ENCODE results near the gene GALNT2. TPM values are rescaled to one million over a fixed set of nuclear protein-coding genes. Genes with fewer than 3 reads are reported as not detected.

The GALNT2 gene
- total and polyA plus RNA-seq, 4 donors = 47.5 to 182 (median 114) TPM

- TF ChIP-seq EGR1 (IDR thresholded peaks at IDR 0.05; ENCODE audit: low read depth in 2 of 2) = peak in 1 of 2 donors; percentile 44
- peak; percentile 44 for TF ChIP-seq SP1 (IDR thresholded peaks at IDR 0.05)
- TF ChIP-seq NR2F2 (IDR thresholded peaks at IDR 0.05) = peak; percentile 51
- no peak for TF ChIP-seq CTCF (IDR thresholded peaks at IDR 0.05; ENCODE audit: low read depth, low read length, missing input control)
- TF ChIP-seq JUND (IDR thresholded peaks at IDR 0.05) = peak; percentile 42 to 48
- TF ChIP-seq, protein P1, sequence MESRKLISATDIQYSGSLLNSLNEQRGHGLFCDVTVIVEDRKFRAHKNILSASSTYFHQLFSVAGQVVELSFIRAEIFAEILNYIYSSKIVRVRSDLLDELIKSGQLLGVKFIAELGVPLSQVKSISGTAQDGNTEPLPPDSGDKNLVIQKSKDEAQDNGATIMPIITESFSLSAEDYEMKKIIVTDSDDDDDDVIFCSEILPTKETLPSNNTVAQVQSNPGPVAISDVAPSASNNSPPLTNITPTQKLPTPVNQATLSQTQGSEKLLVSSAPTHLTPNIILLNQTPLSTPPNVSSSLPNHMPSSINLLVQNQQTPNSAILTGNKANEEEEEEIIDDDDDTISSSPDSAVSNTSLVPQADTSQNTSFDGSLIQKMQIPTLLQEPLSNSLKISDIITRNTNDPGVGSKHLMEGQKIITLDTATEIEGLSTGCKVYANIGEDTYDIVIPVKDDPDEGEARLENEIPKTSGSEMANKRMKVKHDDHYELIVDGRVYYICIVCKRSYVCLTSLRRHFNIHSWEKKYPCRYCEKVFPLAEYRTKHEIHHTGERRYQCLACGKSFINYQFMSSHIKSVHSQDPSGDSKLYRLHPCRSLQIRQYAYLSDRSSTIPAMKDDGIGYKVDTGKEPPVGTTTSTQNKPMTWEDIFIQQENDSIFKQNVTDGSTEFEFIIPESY (IDR thresholded peaks at IDR 0.05) = no peak
- TF ChIP-seq HNF4A (conservative IDR thresholded peaks at IDR 0.05) = no peak
- peak; percentile 16 to 47 for TF ChIP-seq RAD21 (IDR thresholded peaks at IDR 0.05)
- TF ChIP-seq, protein P2, sequence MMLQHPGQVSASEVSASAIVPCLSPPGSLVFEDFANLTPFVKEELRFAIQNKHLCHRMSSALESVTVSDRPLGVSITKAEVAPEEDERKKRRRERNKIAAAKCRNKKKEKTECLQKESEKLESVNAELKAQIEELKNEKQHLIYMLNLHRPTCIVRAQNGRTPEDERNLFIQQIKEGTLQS (IDR thresholded peaks at IDR 0.05) = no peak
- peak; percentile 26 for TF ChIP-seq YY1 (IDR thresholded peaks at IDR 0.05)
- peak; percentile 64 for TF ChIP-seq MAX (IDR thresholded peaks at IDR 0.05)
- TF ChIP-seq RXRA (IDR thresholded peaks at IDR 0.05) = peak in 1 of 2 donors; percentile 16
- TF ChIP-seq, protein P3, sequence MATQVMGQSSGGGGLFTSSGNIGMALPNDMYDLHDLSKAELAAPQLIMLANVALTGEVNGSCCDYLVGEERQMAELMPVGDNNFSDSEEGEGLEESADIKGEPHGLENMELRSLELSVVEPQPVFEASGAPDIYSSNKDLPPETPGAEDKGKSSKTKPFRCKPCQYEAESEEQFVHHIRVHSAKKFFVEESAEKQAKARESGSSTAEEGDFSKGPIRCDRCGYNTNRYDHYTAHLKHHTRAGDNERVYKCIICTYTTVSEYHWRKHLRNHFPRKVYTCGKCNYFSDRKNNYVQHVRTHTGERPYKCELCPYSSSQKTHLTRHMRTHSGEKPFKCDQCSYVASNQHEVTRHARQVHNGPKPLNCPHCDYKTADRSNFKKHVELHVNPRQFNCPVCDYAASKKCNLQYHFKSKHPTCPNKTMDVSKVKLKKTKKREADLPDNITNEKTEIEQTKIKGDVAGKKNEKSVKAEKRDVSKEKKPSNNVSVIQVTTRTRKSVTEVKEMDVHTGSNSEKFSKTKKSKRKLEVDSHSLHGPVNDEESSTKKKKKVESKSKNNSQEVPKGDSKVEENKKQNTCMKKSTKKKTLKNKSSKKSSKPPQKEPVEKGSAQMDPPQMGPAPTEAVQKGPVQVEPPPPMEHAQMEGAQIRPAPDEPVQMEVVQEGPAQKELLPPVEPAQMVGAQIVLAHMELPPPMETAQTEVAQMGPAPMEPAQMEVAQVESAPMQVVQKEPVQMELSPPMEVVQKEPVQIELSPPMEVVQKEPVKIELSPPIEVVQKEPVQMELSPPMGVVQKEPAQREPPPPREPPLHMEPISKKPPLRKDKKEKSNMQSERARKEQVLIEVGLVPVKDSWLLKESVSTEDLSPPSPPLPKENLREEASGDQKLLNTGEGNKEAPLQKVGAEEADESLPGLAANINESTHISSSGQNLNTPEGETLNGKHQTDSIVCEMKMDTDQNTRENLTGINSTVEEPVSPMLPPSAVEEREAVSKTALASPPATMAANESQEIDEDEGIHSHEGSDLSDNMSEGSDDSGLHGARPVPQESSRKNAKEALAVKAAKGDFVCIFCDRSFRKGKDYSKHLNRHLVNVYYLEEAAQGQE (IDR thresholded peaks at IDR 0.05) = no peak
- WGBS = 75% methylated on average over 9 of the region's 9 CpGs
- Histone ChIP-seq H3K9ac (ENCODE audit: low read depth in 1 of 2, low read length in 2 of 2) (no peak overlapping the region), H3K9me3 (ENCODE audit: control insufficient read depth in 4 of 4, low read length in 3 of 4) (no peaks in the 10 kb centered on the region), H3K27me3 (ENCODE audit: control insufficient read depth in 4 of 4, insufficient read depth in 4 of 4, low read length in 3 of 4) (no peaks in the 10 kb centered on the region), H3K36me3 (ENCODE audit: control insufficient read depth in 4 of 4, insufficient read depth in 3 of 4, low read depth in 1 of 4, low read length in 3 of 4) (peaks cover 0 to 7% (median 4%) of the 10 kb centered on the region in 4 donors), H3K27ac (ENCODE audit: low read depth in 1 of 2, low read length in 2 of 2) (peak overlapping the region; percentile 22 to 38), H3K4me1 (ENCODE audit: control insufficient read depth in 4 of 4, insufficient read depth in 4 of 4, low read length in 3 of 4) (peaks cover 0 to 3% (median 0%) of the 10 kb centered on the region in 4 donors), H3K4me3 (ENCODE audit: low read depth in 1 of 3, low read length in 3 of 3) (no peak overlapping the region)
- DNase-seq (ENCODE audit: low spot score) = no peak
Observed at GRCh38 chr1:230191079-230191804, 124.2 kb downstream of the GALNT2 start.

- no peak for DNase-seq (ENCODE audit: low spot score)
- no peaks in the 10 kb centered on the region for H3K9me3 ChIP-seq (ENCODE audit: control insufficient read depth in 4 of 4, low read length in 3 of 4)
- H3K4me1 ChIP-seq (ENCODE audit: control insufficient read depth in 4 of 4, insufficient read depth in 4 of 4, low read length in 3 of 4) = no peaks in the 10 kb centered on the region
- no peak overlapping the region for H3K9ac ChIP-seq (ENCODE audit: low read depth in 1 of 2, low read length in 2 of 2)
- H3K27ac ChIP-seq (ENCODE audit: low read depth in 1 of 2, low read length in 2 of 2) = peak overlapping the region; percentile 4 to 22
- H3K27me3 ChIP-seq (ENCODE audit: control insufficient read depth in 4 of 4, insufficient read depth in 4 of 4, low read length in 3 of 4) = no peaks in the 10 kb centered on the region
- H3K4me3 ChIP-seq (ENCODE audit: low read depth in 1 of 3, low read length in 3 of 3) = no peak overlapping the region
- H3K36me3 ChIP-seq (ENCODE audit: control insufficient read depth in 4 of 4, insufficient read depth in 3 of 4, low read depth in 1 of 4, low read length in 3 of 4) = peaks cover 0 to 7% (median 4%) of the 10 kb centered on the region in 4 donors
- WGBS = 93% methylated on average over 4 of the region's 4 CpGs
- TF ChIP-seq MAX (IDR thresholded peaks at IDR 0.05) (no peak), EGR1 (IDR thresholded peaks at IDR 0.05; ENCODE audit: low read depth in 2 of 2) (no peak), RXRA (IDR thresholded peaks at IDR 0.05) (no peak), GABPA (IDR thresholded peaks at IDR 0.05 in 1 of 2, conservative IDR thresholded peaks at IDR 0.05 in 1 of 2) (no peak), FOXA2 (IDR thresholded peaks at IDR 0.05) (no peak), JUND (IDR thresholded peaks at IDR 0.05) (no peak), SP1 (IDR thresholded peaks at IDR 0.05) (no peak), CTCF (IDR thresholded peaks at IDR 0.05; ENCODE audit: low read depth, low read length, missing input control) (no peak), HNF4A (conservative IDR thresholded peaks at IDR 0.05) (no peak), YY1 (IDR thresholded peaks at IDR 0.05) (no peak), FOXA1 (IDR thresholded peaks at IDR 0.05) (no peak)
- TF ChIP-seq, protein P1 (IDR thresholded peaks at IDR 0.05) = no peak
- TF ChIP-seq, protein P2 (IDR thresholded peaks at IDR 0.05) = no peak
Observed at GRCh38 chr1:230191855-230192254, 124.8 kb downstream of the GALNT2 start.
